MM.1S (cell line): ENCODE measurements around the gene SCAANT1.

Source experiments
- DNase-seq: peaks from one replicate; pipeline ENCODE4 v3.0.0-alpha.2; 2015
- H2AFZ ChIP-seq: fragments of 300-600 bp; sonication (generic); 2 replicates; pipeline ENCODE4 v1.6.0; 2016; ENCODE audit warnings: antibody characterized with exemption, low read length
- H3F3A ChIP-seq: fragments of 300-600 bp; sonication (generic); 2 replicates; pipeline ENCODE4 v1.6.1; 2016; ENCODE audit warnings: mild to moderate bottlenecking, antibody characterized with exemption, low read length, moderate library complexity, mixed read lengths; ENCODE audit not compliant: insufficient read depth
- H3K27ac ChIP-seq: fragments of 300-600 bp; sonication (generic); 2 replicates; pipeline ENCODE4 v1.5.1; 2016; ENCODE audit warnings: mild to moderate bottlenecking, low read length
- H3K27me3 ChIP-seq: fragments of 300-600 bp; sonication (generic); replicated peaks from 2 replicates; pipeline ENCODE4 v1.6.0; 2016; ENCODE audit warnings: low read length; ENCODE audit not compliant: insufficient read depth
- H3K36me3 ChIP-seq: fragments of 300-600 bp; sonication (generic); replicated peaks from 2 replicates; pipeline ENCODE4 v1.6.1; 2016; ENCODE audit warnings: mild to moderate bottlenecking, low read length, mixed read lengths; ENCODE audit not compliant: insufficient read depth
- H3K4me1 ChIP-seq: fragments of 300-600 bp; sonication (generic); 2 replicates; pipeline ENCODE4 v1.6.1; 2016; ENCODE audit warnings: low read length, mixed read lengths
- H3K4me2 ChIP-seq: fragments of 300-600 bp; sonication (generic); 2 replicates; pipeline ENCODE4 v1.6.0; 2016; ENCODE audit warnings: low read depth, low read length
- H3K4me3 ChIP-seq: fragments of 300-600 bp; sonication (generic); 2 replicates; pipeline ENCODE4 v1.5.1; 2016; ENCODE audit warnings: low read length, mixed read lengths
- H3K79me2 ChIP-seq: fragments of 300-600 bp; sonication (generic); 2 replicates; pipeline ENCODE4 v1.6.1; 2016; ENCODE audit warnings: mixed run types, low read length, mixed read lengths
- H3K9ac ChIP-seq: fragments of 300-600 bp; sonication (generic); 2 replicates; pipeline ENCODE4 v1.6.1; 2016; ENCODE audit warnings: low read length, mixed read lengths
- H3K9me2 ChIP-seq: fragments of 300-600 bp; sonication (generic); replicated peaks from 2 replicates; pipeline ENCODE4 v1.6.1; 2016; ENCODE audit warnings: mild to moderate bottlenecking, low read length, mixed read lengths; ENCODE audit not compliant: insufficient read depth
- H3K9me3 ChIP-seq: fragments of 300-600 bp; sonication (generic); replicated peaks from 2 replicates; pipeline ENCODE4 v1.6.1; 2016; ENCODE audit warnings: mild to moderate bottlenecking, low read length, mixed read lengths; ENCODE audit not compliant: insufficient read depth
- H4K20me1 ChIP-seq: fragments of 300-600 bp; sonication (generic); 2 replicates; pipeline ENCODE4 v1.6.1; 2016; ENCODE audit warnings: mild to moderate bottlenecking, low read length, moderate library complexity, mixed read lengths; ENCODE audit not compliant: insufficient read depth
- EZH2 ChIP-seq: fragments of 300-600 bp; sonication (generic); optimal IDR thresholded peaks from 2 replicates; pipeline ENCODE3; 2017; ENCODE audit warnings: low read depth, mild to moderate bottlenecking, antibody characterized with exemption, low read length, mixed read lengths
- EZH2phosphoT487 ChIP-seq: fragments of 300-600 bp; sonication (generic); IDR thresholded peaks from 2 replicates; pipeline ENCODE4 v1.6.1; 2018; ENCODE audit warnings: antibody characterized with exemption, low read length
- TF ChIP-seq, protein P1 (sequence below): fragments of 300-600 bp; sonication (generic); IDR thresholded peaks from 2 replicates; pipeline ENCODE4 v1.5.1; 2016; ENCODE audit warnings: antibody characterized with exemption, low read length, mixed read lengths

SCAANT1 gene

DNA sequence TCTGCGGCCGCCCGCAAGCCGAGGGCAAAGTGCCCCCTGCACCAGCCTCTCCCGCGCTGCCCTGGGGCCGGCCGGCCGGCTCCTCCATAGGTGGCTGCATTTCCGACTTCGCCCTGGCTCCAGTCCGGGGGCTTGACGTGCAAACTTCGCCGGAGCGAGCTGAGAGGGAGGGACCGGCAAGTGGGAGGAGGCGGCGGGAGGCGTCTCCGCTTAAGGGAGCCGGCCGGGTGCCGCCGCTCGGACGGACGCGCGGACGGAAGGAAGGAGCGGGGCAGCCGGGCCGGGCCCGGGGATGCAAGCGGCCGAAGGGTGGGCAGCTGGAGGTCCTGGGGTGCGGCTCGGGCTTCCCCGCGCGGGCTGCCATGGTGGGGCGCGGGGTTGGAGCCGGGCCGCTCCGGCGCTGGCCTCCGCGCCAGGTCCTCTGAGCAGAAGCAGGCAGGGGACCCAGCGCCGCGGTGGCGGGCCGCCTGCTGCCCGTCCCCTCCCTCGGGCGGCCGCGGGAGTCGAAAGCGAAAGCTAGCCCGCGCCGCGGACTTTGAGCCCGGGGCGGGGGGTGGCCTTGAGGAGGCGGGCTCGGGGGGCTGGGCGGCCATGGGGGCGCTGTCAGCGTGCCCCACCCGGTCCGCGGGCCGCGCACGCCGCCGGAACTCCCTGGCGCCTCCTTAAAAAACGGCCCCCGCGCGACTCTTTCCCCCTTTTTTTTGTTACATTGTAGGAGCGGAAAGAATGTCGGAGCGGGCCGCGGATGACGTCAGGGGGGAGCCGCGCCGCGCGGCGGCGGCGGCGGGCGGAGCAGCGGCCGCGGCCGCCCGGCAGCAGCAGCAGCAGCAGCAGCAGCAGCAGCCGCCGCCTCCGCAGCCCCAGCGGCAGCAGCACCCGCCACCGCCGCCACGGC is at the start of gene SCAANT1:
Gene SCAANT1 (minus strand): TSS at position 511 of the 895 bp plus-strand sequence.
- Histone ChIP-seq H3K79me2 (peaks cover 38% of the 10 kb centered on the region), H3F3A (peaks cover 25% of the 10 kb centered on the region), H3K4me2 (peak within 1 kb of the TSS; percentile 85), H3K27me3 (no peaks in the 10 kb centered on the region), H3K36me3 (no peaks in the 10 kb centered on the region), H3K27ac (peak within 1 kb of the TSS; percentile 79; the same call in 1 of the 2 replicates), H4K20me1 (no peaks in the 10 kb centered on the region), H3K9me3 (no peaks in the 10 kb centered on the region), H2AFZ (peak within 1 kb of the TSS; percentile 49), H3K9ac (peak within 1 kb of the TSS; percentile 69), H3K9me2 (no peaks in the 10 kb centered on the region), H3K4me1 (peaks cover 21% of the 10 kb centered on the region), H3K4me3 (peak within 1 kb of the TSS; percentile 71)
- peak; percentile 88 for DNase-seq
- TF ChIP-seq EZH2 (no peak), EZH2phosphoT487 (no peak)
- TF ChIP-seq, protein P1, sequence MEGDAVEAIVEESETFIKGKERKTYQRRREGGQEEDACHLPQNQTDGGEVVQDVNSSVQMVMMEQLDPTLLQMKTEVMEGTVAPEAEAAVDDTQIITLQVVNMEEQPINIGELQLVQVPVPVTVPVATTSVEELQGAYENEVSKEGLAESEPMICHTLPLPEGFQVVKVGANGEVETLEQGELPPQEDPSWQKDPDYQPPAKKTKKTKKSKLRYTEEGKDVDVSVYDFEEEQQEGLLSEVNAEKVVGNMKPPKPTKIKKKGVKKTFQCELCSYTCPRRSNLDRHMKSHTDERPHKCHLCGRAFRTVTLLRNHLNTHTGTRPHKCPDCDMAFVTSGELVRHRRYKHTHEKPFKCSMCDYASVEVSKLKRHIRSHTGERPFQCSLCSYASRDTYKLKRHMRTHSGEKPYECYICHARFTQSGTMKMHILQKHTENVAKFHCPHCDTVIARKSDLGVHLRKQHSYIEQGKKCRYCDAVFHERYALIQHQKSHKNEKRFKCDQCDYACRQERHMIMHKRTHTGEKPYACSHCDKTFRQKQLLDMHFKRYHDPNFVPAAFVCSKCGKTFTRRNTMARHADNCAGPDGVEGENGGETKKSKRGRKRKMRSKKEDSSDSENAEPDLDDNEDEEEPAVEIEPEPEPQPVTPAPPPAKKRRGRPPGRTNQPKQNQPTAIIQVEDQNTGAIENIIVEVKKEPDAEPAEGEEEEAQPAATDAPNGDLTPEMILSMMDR = no peak

DNA sequence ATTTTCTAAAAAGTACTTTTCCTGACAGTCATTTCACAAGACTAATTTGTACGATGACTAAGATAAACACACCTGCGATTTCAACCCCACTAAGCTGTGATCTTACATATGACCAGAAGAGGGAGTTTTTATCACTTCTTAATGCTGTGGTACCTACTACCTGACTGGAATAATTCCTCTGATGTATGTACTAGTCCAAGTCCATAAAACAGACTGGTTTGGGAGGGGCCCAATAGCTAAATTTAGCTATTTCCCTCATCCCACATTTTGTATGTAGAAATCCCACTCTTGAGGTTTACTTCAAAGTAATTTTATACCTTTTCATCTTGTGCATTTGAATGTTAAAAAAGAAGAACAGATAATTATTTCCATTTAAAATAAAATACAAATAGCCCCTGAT is 49.7 kb upstream of the SCAANT1 start:
- H3K79me2 ChIP-seq = peaks cover 24% of the 10 kb centered on the region
- H3K4me3 ChIP-seq = no peak overlapping the region
- 0 out of 2 replicates have a peak, but pooled peaks cover 6% of the 10 kb centered on the region for H3F3A ChIP-seq
- no peaks in the 10 kb centered on the region for H3K9me3 ChIP-seq
- peaks cover 4% of the 10 kb centered on the region; the same call in 1 of the 2 replicates for H3K4me1 ChIP-seq
- H4K20me1 ChIP-seq = no peaks in the 10 kb centered on the region
- H2AFZ ChIP-seq = no peak overlapping the region
- no peak overlapping the region for H3K9ac ChIP-seq
- DNase-seq = peak; percentile 56
- no peak overlapping the region for H3K27ac ChIP-seq
- TF ChIP-seq, protein P1 = peak; percentile 59
- TF ChIP-seq EZH2phosphoT487 = no peak
- H3K36me3 ChIP-seq = no peaks in the 10 kb centered on the region
- H3K27me3 ChIP-seq = no peaks in the 10 kb centered on the region
- H3K9me2 ChIP-seq = no peaks in the 10 kb centered on the region
- no peak overlapping the region for H3K4me2 ChIP-seq

DNA sequence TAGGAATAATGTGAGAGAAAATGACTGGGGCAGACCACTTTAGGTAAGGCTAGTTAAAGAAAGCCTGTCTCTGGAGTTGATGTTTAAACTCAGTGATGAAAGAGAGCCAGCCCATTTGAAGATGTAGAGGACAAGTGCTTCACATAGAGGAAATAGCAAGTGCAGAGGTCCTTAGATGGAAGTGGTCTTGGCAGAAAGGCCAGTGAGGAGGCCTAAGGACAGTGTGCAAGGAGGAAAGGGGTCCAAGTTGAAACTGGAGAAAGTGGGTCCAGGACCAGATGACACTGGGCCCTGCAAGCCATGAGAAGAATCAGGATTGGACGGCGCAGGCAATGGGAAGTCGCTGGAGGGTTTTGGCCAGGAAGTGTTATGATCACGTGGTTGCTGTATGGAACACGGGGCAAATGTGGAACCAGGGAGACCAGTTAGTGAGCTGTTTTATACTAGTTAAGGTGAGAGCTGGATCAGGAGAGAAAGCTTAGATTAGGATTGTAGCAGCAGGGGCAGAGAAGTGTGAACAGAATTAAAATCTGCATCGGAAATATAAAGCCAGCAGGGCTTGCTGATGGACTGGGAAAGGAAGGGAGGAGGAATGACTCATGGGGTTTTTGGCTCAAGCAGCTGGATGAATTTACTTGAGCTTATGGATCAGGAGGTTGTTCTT is 48.0 kb upstream of the SCAANT1 start:
- Histone ChIP-seq H3K4me2 (no peak overlapping the region), H3K27me3 (no peaks in the 10 kb centered on the region), H3K36me3 (no peaks in the 10 kb centered on the region), H3K9me2 (no peaks in the 10 kb centered on the region), H3K27ac (no peak overlapping the region), H3K4me1 (no peaks in the 10 kb centered on the region), H3K9me3 (no peaks in the 10 kb centered on the region), H4K20me1 (no peaks in the 10 kb centered on the region), H3K79me2 (peaks cover 18% of the 10 kb centered on the region), H3K9ac (no peak overlapping the region), H3F3A (no peaks in the 10 kb centered on the region), H2AFZ (no peak overlapping the region), H3K4me3 (no peak overlapping the region)
- no peak for TF ChIP-seq EZH2phosphoT487
- TF ChIP-seq EZH2 = no peak
- TF ChIP-seq, protein P1 = no peak
- DNase-seq = no peak
